Placental pericyte (primary cell): ENCODE measurements around the gene MARK2. TPM values are rescaled to one million over a fixed set of nuclear protein-coding genes. Genes with fewer than 3 reads are reported as not detected.

ENCODE experiments used
- small RNA-seq: library from RNA; depleted of rRNA; stranded (forward); fragments of <200 nt; gene quantifications from one replicate; pipeline ENCODE3, GENCODE V24; 2012; ENCODE audit warnings: low replicate concordance
- total RNA-seq: library from RNA; depleted of rRNA; stranded (reverse); fragments of >200 nt; gene quantifications from 2 replicates; pipeline ENCODE4 v1.2.3, GENCODE V29; 2012

Gene MARK2
- 18.6 and 31.8 TPM in 2 replicates for total RNA-seq

GRCh38 chr11:63838678-63839507 is at the start of gene MARK2:
TSS of gene MARK2 (plus strand) at chr11:63839110. CDS start at chr11:63839507, 397 bp downstream.

DNA sequence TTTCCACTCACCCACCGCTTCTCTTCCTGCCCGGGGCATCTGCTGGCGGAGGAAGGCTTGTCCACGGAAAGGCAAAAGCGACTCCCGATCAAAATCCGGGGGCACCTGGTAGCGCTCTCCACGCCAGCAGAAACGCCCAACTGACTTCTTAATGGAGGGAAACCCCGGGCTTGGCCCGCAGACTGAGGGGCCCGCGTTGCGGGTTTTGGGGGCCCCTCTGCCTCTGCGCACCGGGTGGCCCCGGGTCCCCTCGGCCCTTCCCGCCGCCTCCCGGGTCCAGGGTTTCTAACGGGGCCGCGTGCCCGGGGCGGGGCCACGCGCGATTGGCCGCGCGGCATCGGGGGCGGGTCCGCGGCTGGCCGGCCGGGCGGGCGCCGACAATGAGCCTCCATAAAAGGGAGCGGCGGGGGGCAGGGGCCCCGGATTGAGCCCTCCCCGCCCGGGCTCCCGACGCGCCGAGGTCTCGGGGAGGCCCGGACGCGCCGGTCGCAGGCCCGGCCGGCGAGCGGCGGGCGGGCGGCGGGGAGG is 25.8 kb upstream of the MARK2 start, which contains the start of gene SPINDOC:
Gene SPINDOC, plus strand, starts transcription at position 422 of the 528 bp plus-strand sequence. CDS start 231 bp downstream, outside the sequence.

GRCh38 chr11:63916837-63917691 is 78.2 kb downstream of the MARK2 start, which contains the start of gene RCOR2:
TSS of gene RCOR2 (minus strand) at chr11:63917164. CDS start at chr11:63916456, 708 bp downstream.

GRCh38 chr11:63938479-63939396 is 99.8 kb downstream of the MARK2 start, which contains the start of gene NAA40:
TSS of gene NAA40 (plus strand) at chr11:63939002. CDS start at chr11:63939097, 95 bp downstream.

Small RNA genes within 50 kb of the gene (small RNA-seq; reads per million reads assigned to genes)
- gene AP006289.1 (not detected), gene RN7SL596P (not detected), gene RNU6-1306P (not detected)

Other genes starting within 250 kb of the MARK2 start
- gene PLAAT3, start 224.7 kb upstream of the MARK2 start, total RNA-seq: 3.3 and 10.9 TPM in 2 replicates
- 75.3 and 166 TPM in 2 replicates for gene ATL3, start 167.7 kb upstream of the MARK2 start, total RNA-seq
- 54.4 and 142 TPM in 2 replicates for gene RTN3, start 157.6 kb upstream of the MARK2 start, total RNA-seq
- 8.5 and 17.9 TPM in 2 replicates for gene ZFTA, start 70.3 kb upstream of the MARK2 start, total RNA-seq
- 26.9 and 35.9 TPM in 2 replicates for gene SPINDOC, start 25.7 kb upstream of the MARK2 start, total RNA-seq
- 1.5 and 1.6 TPM in 2 replicates for gene RCOR2, start 78.1 kb downstream of the MARK2 start, total RNA-seq
- 16.2 and 17.8 TPM in 2 replicates for gene NAA40, start 99.9 kb downstream of the MARK2 start, total RNA-seq
- gene COX8A, start 135.5 kb downstream of the MARK2 start, total RNA-seq: 287 and 329 TPM in 2 replicates
- 38.7 and 55.8 TPM in 2 replicates for gene OTUB1, start 147.3 kb downstream of the MARK2 start, total RNA-seq
- gene FLRT1, start 196.8 kb downstream of the MARK2 start, total RNA-seq: 0.44 TPM in 1 of 2 replicates, not detected in the other